T-helper 2 cell treated with Interferon-gamma antibody and Interleukin-4, amounts not matched to agents 5 μg/mL and 100 μg/mL, for 36 hours (primary cell): Measurements from ENCODE around the gene CELF2.
A peak's percentile ranks its signal among the peaks of the same experiment; 100 is the strongest.
"Not testable (repeated sequence)": the region's sequence is repeated elsewhere in the genome, so short reads cannot be mapped to it uniquely, and the experiment has no call there.

Source experiments
- DNase-seq: peaks from one replicate; pipeline ENCODE4 v3.0.0; 2021; ENCODE audit warnings: low spot score
- H3K27ac Mint-ChIP-seq: one replicate; pipeline ENCODE4 v1.8.0; 2021; ENCODE audit warnings: mild to moderate bottlenecking, mixed read lengths
- H3K27me3 Mint-ChIP-seq: one replicate; pipeline ENCODE4 v1.8.0; 2021; ENCODE audit warnings: low read depth, mixed read lengths
- H3K36me3 Mint-ChIP-seq: one replicate; pipeline ENCODE4 v1.8.0; 2021; ENCODE audit warnings: low read depth, mixed read lengths
- H3K4me1 Mint-ChIP-seq: one replicate; pipeline ENCODE4 v1.8.0; 2021; ENCODE audit warnings: low read depth, mixed read lengths
- H3K4me3 Mint-ChIP-seq: one replicate; pipeline ENCODE4 v1.8.0; 2022; ENCODE audit warnings: mild to moderate bottlenecking, moderate library complexity, mixed read lengths
- H3K9me3 Mint-ChIP-seq: one replicate; pipeline ENCODE4 v1.8.0; 2021; ENCODE audit warnings: mixed read lengths

Gene CELF2

DNA sequence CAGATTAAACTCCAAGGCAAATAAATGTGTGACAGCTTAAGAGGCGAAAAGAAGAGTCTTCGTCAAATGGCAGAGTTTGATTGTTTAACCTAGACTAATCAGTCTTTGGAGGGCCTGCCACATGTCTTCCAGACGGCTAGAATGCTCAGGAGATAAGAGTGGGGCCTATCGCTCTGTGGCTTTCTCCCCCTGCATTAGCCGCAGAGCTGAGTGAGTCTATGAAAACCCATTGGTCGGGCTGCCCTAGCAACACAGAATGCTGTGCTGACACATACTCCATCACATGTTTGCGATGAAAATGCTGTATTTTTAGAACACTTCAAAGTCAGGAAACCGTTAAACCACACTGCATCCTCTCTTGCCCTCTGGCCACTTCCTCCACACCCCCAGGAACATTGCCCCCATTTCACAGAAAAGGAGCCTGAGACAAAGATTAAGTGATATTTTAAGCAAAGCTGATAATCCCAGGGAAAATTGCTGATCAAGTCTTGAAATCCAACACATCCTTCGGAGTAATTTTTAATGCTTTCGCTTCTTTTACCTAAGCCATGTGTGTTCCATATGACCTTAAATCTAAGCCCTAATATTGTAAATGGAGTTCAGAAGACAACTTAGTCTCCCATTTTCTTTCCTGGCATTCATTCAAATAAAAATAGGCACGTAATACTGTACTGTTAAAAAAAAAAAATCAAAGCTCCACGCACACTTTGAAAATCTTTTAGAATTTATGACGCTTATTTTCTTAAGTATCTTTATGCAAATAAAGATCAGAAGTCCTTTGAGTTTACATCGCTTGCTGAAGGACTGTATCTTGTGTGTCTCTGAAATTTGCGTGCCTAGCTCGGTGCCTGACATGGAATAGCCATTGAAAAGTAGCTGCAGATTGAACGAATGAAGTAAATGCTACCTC is 161.2 kb downstream of the CELF2 start:
- Mint-ChIP-seq H3K4me3 (no peak overlapping the region), H3K27ac (peak overlapping the region; percentile 92), H3K9me3 (no peaks in the 10 kb centered on the region), H3K27me3 (no peaks in the 10 kb centered on the region), H3K36me3 (peaks cover 87% of the 10 kb centered on the region), H3K4me1 (peaks cover 90% of the 10 kb centered on the region)
- peak; percentile 93 for DNase-seq

DNA sequence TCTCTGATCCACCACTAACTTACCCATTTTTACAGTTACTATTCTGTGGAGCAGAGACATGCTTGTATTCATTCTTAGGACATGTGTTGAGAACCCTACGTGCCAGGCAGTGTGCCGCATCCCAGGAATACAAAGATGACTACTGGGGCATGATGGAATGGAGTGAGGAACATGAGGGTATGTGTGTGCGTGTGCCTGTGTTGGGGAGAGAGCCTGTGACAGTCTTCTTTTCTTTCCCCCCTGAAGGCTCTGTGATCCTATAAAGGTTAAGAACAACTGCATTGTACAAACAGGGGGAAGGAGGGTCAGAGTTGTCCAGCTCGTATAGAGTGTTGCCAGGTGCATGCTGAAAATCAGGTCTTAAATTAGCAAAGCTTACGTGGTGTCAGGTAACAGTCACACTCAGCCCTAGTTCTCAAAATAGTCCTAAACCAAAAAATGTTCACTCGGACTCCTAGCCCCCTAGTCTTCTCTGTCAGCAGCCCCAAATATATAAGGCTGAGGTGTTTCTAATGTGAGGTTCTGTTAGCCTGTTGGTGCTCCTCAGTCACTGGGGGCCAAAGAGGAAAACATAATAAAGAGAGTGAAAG is 161.9 kb downstream of the CELF2 start:
- no peak for DNase-seq
- Mint-ChIP-seq H3K36me3 (peaks cover 88% of the 10 kb centered on the region), H3K27me3 (no peaks in the 10 kb centered on the region), H3K27ac (peak overlapping the region; percentile 92), H3K9me3 (no peaks in the 10 kb centered on the region), H3K4me3 (no peak overlapping the region), H3K4me1 (peaks cover 90% of the 10 kb centered on the region)

- Mint-ChIP-seq H3K27ac (peak overlapping the region; percentile 92), H3K4me1 (peaks cover 87% of the 10 kb centered on the region), H3K27me3 (no peaks in the 10 kb centered on the region), H3K9me3 (peaks cover 2% of the 10 kb centered on the region), H3K4me3 (no peak overlapping the region), H3K36me3 (peaks cover 88% of the 10 kb centered on the region)
- DNase-seq = peak; percentile 74
These were observed 162.6 kb downstream of the CELF2 start for GRCh38 chr10:11180228-11180627.

DNA sequence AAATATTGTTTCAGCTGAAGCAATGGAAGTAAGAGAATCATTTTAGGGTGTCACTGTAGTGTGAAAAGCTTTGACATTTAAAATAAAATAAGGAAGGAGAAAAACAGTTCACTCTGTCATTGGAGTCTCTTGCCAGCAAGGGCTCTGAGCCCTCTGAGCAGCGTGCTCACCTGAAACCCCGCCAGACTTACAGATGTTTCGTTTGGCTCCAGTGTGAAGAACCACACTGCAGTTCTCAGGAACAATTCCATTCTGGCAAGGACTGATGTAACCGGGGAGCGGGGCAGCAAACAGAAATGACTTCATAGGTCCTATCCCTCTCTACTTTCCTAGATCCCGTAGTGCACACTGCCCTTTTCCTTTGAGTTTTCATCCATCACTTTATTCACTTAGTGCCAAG is 164.3 kb downstream of the CELF2 start:
- H3K4me3 Mint-ChIP-seq = no peak overlapping the region
- peaks cover 92% of the 10 kb centered on the region for H3K36me3 Mint-ChIP-seq
- H3K27ac Mint-ChIP-seq = peak overlapping the region; percentile 65

DNA sequence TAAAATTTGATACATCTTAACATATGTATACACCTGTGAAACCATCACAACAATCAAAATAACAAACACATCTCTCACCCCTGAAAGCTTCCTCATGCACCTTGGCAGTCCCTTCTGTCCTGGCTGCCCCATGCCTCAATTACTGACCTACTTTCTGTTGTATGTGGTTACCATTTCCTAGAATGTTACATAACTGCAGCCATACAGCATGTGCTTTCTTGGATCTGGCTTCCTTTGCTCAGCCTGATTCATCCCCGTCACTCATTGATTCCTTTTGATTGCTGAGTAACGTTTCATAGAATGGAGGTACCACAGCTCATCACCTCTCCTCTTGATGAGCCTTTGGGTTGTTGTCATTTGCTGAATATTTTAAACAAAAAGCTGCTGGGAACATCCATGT is 165.3 kb downstream of the CELF2 start:
- Mint-ChIP-seq H3K36me3 (peaks cover 92% of the 10 kb centered on the region), H3K9me3 (peaks cover 14% of the 10 kb centered on the region), H3K4me3 (peak overlapping the region; percentile 38), H3K27ac (peak overlapping the region; percentile 65), H3K27me3 (no peaks in the 10 kb centered on the region), H3K4me1 (peaks cover 79% of the 10 kb centered on the region)
- DNase-seq = no peak

More for the DNA sequence above, 164.3 kb downstream of the CELF2 start:
- Mint-ChIP-seq H3K27me3 (no peaks in the 10 kb centered on the region), H3K4me1 (peaks cover 80% of the 10 kb centered on the region), H3K9me3 (peaks cover 14% of the 10 kb centered on the region)
- DNase-seq = no peak

GRCh38 chr10:11184093-11184492 is 166.4 kb downstream of the CELF2 start:
- H3K4me1 Mint-ChIP-seq = peaks cover 78% of the 10 kb centered on the region
- H3K36me3 Mint-ChIP-seq = peaks cover 94% of the 10 kb centered on the region
- H3K27me3 Mint-ChIP-seq = no peaks in the 10 kb centered on the region
- no peak overlapping the region for H3K27ac Mint-ChIP-seq
- peaks cover 14% of the 10 kb centered on the region for H3K9me3 Mint-ChIP-seq
- no peak overlapping the region for H3K4me3 Mint-ChIP-seq
- DNase-seq = no peak

GRCh38 chr10:11185128-11185665 is 167.5 kb downstream of the CELF2 start:
- Mint-ChIP-seq H3K36me3 (peaks cover 93% of the 10 kb centered on the region), H3K4me3 (peak overlapping the region; percentile 2), H3K4me1 (peaks cover 78% of the 10 kb centered on the region), H3K9me3 (peaks cover 14% of the 10 kb centered on the region)
- not testable (repeated sequence) for H3K27me3 Mint-ChIP-seq, H3K27ac Mint-ChIP-seq, DNase-seq

GRCh38 chr10:11186374-11186773 is 168.7 kb downstream of the CELF2 start:
- H3K27ac Mint-ChIP-seq = peak overlapping the region; percentile 66
- no peak for DNase-seq

GRCh38 chr10:11189582-11190376 is 172.1 kb downstream of the CELF2 start:
- Mint-ChIP-seq H3K9me3 (peaks cover 14% of the 10 kb centered on the region), H3K27me3 (no peaks in the 10 kb centered on the region), H3K4me3 (no peak overlapping the region), H3K36me3 (peaks cover 85% of the 10 kb centered on the region), H3K27ac (peak overlapping the region; percentile 45), H3K4me1 (peaks cover 60% of the 10 kb centered on the region)
- no peak for DNase-seq

More at GRCh38 chr10:11186374-11186773, 168.7 kb downstream of the CELF2 start:
- Mint-ChIP-seq H3K9me3 (peaks cover 14% of the 10 kb centered on the region), H3K4me3 (peak overlapping the region; percentile 59), H3K4me1 (peaks cover 77% of the 10 kb centered on the region), H3K36me3 (peaks cover 93% of the 10 kb centered on the region), H3K27me3 (no peaks in the 10 kb centered on the region)

- Mint-ChIP-seq H3K27ac (no peak overlapping the region), H3K4me3 (no peak overlapping the region), H3K36me3 (peaks cover 82% of the 10 kb centered on the region)
These were observed 173.5 kb downstream of the CELF2 start for GRCh38 chr10:11191190-11191589.

GRCh38 chr10:11191678-11192077 is 174.0 kb downstream of the CELF2 start:
- no peaks in the 10 kb centered on the region for H3K9me3 Mint-ChIP-seq
- H3K36me3 Mint-ChIP-seq = peaks cover 78% of the 10 kb centered on the region
- no peaks in the 10 kb centered on the region for H3K27me3 Mint-ChIP-seq
- H3K4me1 Mint-ChIP-seq = peaks cover 62% of the 10 kb centered on the region
- DNase-seq = no peak
- H3K4me3 Mint-ChIP-seq = no peak overlapping the region
- H3K27ac Mint-ChIP-seq = peak overlapping the region; percentile 32

More at GRCh38 chr10:11191190-11191589, 173.5 kb downstream of the CELF2 start:
- Mint-ChIP-seq H3K4me1 (peaks cover 63% of the 10 kb centered on the region), H3K9me3 (peaks cover 2% of the 10 kb centered on the region), H3K27me3 (no peaks in the 10 kb centered on the region)
- DNase-seq = no peak

DNA sequence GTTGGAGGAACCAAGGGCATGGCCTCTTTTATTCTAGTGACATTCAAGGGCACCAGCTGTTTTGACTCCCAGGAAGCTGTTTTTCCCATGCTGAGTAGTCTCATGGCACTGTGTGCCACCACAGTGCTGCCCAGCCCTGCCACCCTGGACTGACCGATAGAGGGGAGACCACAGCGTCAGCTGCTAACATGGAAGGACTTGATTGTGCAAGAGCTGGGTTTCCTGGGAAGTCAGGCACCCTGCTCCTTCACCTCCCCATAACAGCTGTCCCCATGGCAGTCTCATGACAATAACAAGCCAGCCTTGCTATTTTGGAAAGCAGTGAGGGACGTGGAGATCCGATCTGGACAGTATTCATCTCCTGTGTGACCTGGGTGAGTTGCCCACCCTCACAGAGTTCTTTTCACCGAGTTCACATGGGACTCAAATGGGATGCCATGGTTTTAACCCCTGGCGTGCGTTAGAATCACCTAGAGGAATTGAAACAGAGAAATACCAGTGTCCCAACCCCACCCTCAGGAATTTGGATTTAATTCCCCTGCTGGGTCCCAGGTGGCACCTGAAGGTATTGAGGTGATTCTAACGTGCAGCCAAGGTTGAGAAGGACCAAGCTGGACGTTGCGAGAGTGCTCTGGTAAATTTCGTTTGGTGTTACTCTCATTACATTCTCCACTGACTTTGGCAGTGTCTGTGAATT is 174.8 kb downstream of the CELF2 start:
- Mint-ChIP-seq H3K4me1 (peaks cover 60% of the 10 kb centered on the region), H3K27ac (no peak overlapping the region), H3K36me3 (peaks cover 78% of the 10 kb centered on the region), H3K4me3 (no peak overlapping the region), H3K27me3 (no peaks in the 10 kb centered on the region), H3K9me3 (no peaks in the 10 kb centered on the region)
- no peak for DNase-seq

GRCh38 chr10:11193001-11193551 is 175.4 kb downstream of the CELF2 start:
- Mint-ChIP-seq H3K27me3 (no peaks in the 10 kb centered on the region), H3K4me1 (peaks cover 60% of the 10 kb centered on the region), H3K36me3 (peaks cover 79% of the 10 kb centered on the region), H3K4me3 (no peak overlapping the region), H3K9me3 (no peaks in the 10 kb centered on the region), H3K27ac (peak overlapping the region; percentile 46)
- no peak for DNase-seq
